ENCODE results near the gene TMEM165.
A peak's percentile ranks its signal among the peaks of the same experiment; 100 is the strongest.

TMEM165 gene

DNA sequence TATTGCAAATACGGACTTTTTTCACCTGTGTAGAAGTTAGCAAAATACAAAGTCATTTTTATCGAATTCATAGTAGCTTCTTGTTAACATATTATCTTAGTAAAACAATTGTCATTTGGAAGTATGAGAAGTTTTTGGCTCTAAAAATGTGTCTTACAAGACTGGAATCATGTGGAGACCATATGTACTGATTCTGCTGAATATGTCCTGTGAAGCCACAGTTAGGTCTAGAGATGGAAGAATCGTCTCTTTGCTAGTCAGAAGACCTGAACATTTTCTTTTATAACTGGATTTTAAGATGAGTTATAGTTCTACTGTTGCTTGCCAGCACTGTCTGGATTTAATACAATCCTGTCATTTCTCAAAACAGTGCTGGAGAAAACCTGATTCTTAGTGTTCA lies 29.0 kb downstream of the TMEM165 start:
- no peak for TF ChIP-seq EZH2 (optimal IDR thresholded peaks at IDR 0.05; ENCODE audit: low read depth, low read length)
- TF ChIP-seq, protein P1, sequence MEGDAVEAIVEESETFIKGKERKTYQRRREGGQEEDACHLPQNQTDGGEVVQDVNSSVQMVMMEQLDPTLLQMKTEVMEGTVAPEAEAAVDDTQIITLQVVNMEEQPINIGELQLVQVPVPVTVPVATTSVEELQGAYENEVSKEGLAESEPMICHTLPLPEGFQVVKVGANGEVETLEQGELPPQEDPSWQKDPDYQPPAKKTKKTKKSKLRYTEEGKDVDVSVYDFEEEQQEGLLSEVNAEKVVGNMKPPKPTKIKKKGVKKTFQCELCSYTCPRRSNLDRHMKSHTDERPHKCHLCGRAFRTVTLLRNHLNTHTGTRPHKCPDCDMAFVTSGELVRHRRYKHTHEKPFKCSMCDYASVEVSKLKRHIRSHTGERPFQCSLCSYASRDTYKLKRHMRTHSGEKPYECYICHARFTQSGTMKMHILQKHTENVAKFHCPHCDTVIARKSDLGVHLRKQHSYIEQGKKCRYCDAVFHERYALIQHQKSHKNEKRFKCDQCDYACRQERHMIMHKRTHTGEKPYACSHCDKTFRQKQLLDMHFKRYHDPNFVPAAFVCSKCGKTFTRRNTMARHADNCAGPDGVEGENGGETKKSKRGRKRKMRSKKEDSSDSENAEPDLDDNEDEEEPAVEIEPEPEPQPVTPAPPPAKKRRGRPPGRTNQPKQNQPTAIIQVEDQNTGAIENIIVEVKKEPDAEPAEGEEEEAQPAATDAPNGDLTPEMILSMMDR (IDR thresholded peaks at IDR 0.05; ENCODE audit: low read length): no peak
- Histone ChIP-seq H3K9me2 (replicated peaks; ENCODE audit: insufficient read depth, low read length) (no peaks in the 10 kb centered on the region), H3K27ac (ENCODE audit: low read length) (no peak overlapping the region), H3K4me1 (ENCODE audit: low read length) (no peaks in the 10 kb centered on the region), H4K20me1 (ENCODE audit: insufficient read depth, low read length) (no peaks in the 10 kb centered on the region), H3K4me3 (ENCODE audit: low read length) (no peak overlapping the region), H3K36me3 (replicated peaks; ENCODE audit: insufficient read depth, low read length) (peaks cover 13% of the 10 kb centered on the region; the same call in 1 of the 2 replicates), H3F3A (ENCODE audit: insufficient read depth, low read length) (0 out of 2 replicates have a peak, but pooled peaks cover 4% of the 10 kb centered on the region), H3K79me2 (ENCODE audit: low read length) (0 out of 2 replicates have a peak, but pooled peaks cover 5% of the 10 kb centered on the region), H3K9me3 (replicated peaks; ENCODE audit: insufficient read depth, low read length) (no peaks in the 10 kb centered on the region), H3K9ac (ENCODE audit: low read length) (no peak overlapping the region), H3K27me3 (replicated peaks; ENCODE audit: insufficient read depth, low read length) (no peaks in the 10 kb centered on the region), H3K4me2 (ENCODE audit: low read depth, low read length) (no peak overlapping the region), H2AFZ (ENCODE audit: low read length) (no peak overlapping the region)
- DNase-seq: no peak

DNA sequence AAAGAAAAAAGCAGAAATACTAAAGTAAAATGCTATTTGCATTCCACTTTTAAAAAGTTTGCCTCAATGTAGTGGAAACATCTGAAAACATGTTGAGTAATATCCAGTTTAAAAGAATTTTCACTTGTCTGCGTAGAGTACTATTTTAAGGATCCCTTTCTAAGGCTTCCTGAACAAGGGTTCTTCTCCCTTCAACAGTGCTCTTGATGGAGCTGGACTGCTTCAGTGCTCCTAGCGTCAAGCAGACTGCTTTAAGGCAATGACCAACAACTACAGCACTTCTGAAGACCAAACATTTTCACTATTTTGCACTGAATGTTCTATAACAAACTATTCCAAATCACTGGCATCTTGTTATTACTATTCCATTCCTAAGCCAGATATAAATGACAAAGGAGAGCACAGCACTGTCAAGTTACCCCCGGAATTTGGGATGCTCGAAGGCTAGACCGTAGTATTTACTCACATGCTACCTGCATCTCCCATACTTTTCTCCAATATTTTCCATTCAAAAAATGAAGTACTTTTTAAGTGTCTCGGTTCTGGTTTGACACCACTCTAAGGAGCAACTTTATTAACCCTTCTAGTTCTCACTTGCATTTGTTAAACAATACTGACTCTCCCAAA lies 36.1 kb downstream of the TMEM165 start:
- TF ChIP-seq EZH2phosphoT487 (IDR thresholded peaks at IDR 0.05; ENCODE audit: low read length): no peak
- TF ChIP-seq, protein P1 (IDR thresholded peaks at IDR 0.05; ENCODE audit: low read length): no peak
- no peak for TF ChIP-seq EZH2 (optimal IDR thresholded peaks at IDR 0.05; ENCODE audit: low read depth, low read length)
- Histone ChIP-seq H3K9me2 (replicated peaks; ENCODE audit: insufficient read depth, low read length) (no peaks in the 10 kb centered on the region), H3K4me1 (ENCODE audit: low read length) (no peaks in the 10 kb centered on the region), H3K4me3 (ENCODE audit: low read length) (no peak overlapping the region), H3F3A (ENCODE audit: insufficient read depth, low read length) (no peaks in the 10 kb centered on the region), H3K79me2 (ENCODE audit: low read length) (no peaks in the 10 kb centered on the region), H4K20me1 (ENCODE audit: insufficient read depth, low read length) (no peaks in the 10 kb centered on the region), H3K9ac (ENCODE audit: low read length) (no peak overlapping the region), H3K9me3 (replicated peaks; ENCODE audit: insufficient read depth, low read length) (no peaks in the 10 kb centered on the region), H3K27ac (ENCODE audit: low read length) (no peak overlapping the region), H3K36me3 (replicated peaks; ENCODE audit: insufficient read depth, low read length) (peaks cover 13% of the 10 kb centered on the region; the same call in 1 of the 2 replicates), H3K27me3 (replicated peaks; ENCODE audit: insufficient read depth, low read length) (no peaks in the 10 kb centered on the region), H2AFZ (ENCODE audit: low read length) (no peak overlapping the region), H3K4me2 (ENCODE audit: low read depth, low read length) (no peak overlapping the region)
- DNase-seq: no peak

DNA sequence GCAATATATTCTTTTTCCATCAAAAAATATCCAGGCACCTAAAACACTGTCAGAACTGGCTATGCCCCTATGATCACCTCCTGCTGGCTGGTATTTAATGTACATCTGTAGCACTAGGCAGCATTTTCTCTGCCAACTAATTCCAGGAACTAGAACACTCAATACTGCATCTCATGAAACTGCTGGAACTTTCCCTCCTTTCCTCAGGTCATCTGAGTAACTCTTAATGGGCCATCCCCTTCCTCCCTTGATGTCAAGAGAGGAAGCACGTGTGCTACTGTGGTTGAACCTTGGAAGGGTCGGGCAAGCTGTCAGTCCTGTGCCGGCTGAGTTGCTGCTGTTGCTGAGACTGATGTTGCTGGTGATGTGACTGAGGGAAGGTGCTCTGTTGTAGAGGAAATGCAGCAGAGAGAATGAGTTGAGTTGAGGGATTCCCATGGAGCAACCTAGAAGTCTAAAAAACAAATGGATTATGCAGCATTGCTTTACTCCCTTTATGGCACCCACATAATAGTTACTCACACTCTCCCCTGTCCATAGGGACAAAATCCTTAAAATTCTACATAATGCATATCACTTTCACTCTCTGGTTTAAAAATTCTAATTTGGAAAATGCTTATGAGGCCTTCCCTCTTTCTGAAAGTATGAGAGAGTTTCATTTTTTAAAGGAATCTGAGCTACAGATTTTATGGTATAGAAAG lies 39.5 kb downstream of the TMEM165 start:
- Histone ChIP-seq H3K36me3 (replicated peaks; ENCODE audit: insufficient read depth, low read length) (peaks cover 7% of the 10 kb centered on the region; the same call in 1 of the 2 replicates), H3K27me3 (replicated peaks; ENCODE audit: insufficient read depth, low read length) (no peaks in the 10 kb centered on the region), H3K9me2 (replicated peaks; ENCODE audit: insufficient read depth, low read length) (no peaks in the 10 kb centered on the region), H3F3A (ENCODE audit: insufficient read depth, low read length) (no peaks in the 10 kb centered on the region), H3K4me3 (ENCODE audit: low read length) (no peak overlapping the region), H3K4me1 (ENCODE audit: low read length) (no peaks in the 10 kb centered on the region), H3K9ac (ENCODE audit: low read length) (no peak overlapping the region), H4K20me1 (ENCODE audit: insufficient read depth, low read length) (no peaks in the 10 kb centered on the region), H3K27ac (ENCODE audit: low read length) (no peak overlapping the region), H2AFZ (ENCODE audit: low read length) (no peak overlapping the region), H3K9me3 (replicated peaks; ENCODE audit: insufficient read depth, low read length) (no peaks in the 10 kb centered on the region), H3K4me2 (ENCODE audit: low read depth, low read length) (no peak overlapping the region), H3K79me2 (ENCODE audit: low read length) (no peaks in the 10 kb centered on the region)
- TF ChIP-seq, protein P1 (IDR thresholded peaks at IDR 0.05; ENCODE audit: low read length): peak; percentile 8; the same call in 1 of the 2 replicates
- no peak for TF ChIP-seq EZH2phosphoT487 (IDR thresholded peaks at IDR 0.05; ENCODE audit: low read length)
- no peak for TF ChIP-seq EZH2 (optimal IDR thresholded peaks at IDR 0.05; ENCODE audit: low read depth, low read length)
- DNase-seq: no peak

All from MM.1S (cell line).